Prostate gland (tissue), 2 donors: ENCODE data around the gene TMEM150C. TPM values are rescaled to one million over a fixed set of nuclear protein-coding genes. Genes with fewer than 3 reads are reported as not detected.

ENCODE experiments used
- DNase-seq: peaks from one replicate; pipeline ENCODE4 v3.0.0-alpha.2; 2019; ENCODE audit warnings: low spot score
- H3K27ac ChIP-seq, 2 donors: fragments of 200-600 bp; sonication (generic); 2 replicates each; pipeline ENCODE4 v1.5.1; 2017 to 2019
- H3K27me3 ChIP-seq: fragments of 200-600 bp; sonication (generic); replicated peaks from 2 replicates; pipeline ENCODE4 v1.5.1; 2019; ENCODE audit not compliant: insufficient read depth
- H3K36me3 ChIP-seq, 2 donors: fragments of 200-600 bp; sonication (generic); 1 replicate in 1 of 2; 2 replicates in 1 of 2; pipeline versions ENCODE4 v1.5.1 to v1.8.1; 2017 to 2019
- H3K4me1 ChIP-seq: fragments of 200-600 bp; sonication (generic); replicated peaks from 2 replicates; pipeline ENCODE4 v1.5.1; 2019
- H3K4me3 ChIP-seq, 2 donors: fragments of 200-600 bp; sonication (generic); 2 replicates each; pipeline ENCODE4 v1.5.1; 2017 to 2019
- H3K9me3 ChIP-seq: fragments of 200-600 bp; sonication (generic); 2 replicates; pipeline ENCODE4 v1.5.1; 2017
- CTCF ChIP-seq, 4 experiments: fragments of 200-600 bp in 2 of 4; fragments of 450-650 bp in 2 of 4; sonication (generic) in 2 of 4; IDR thresholded peaks; 1 replicate in 3 of 4; 2 replicates in 1 of 4; pipeline ENCODE4 v1.5.1; 2016 to 2019; ENCODE audit warnings: antibody characterized with exemption in 4 of 4, mild to moderate bottlenecking in 2 of 4, moderate library complexity in 2 of 4
- POLR2A ChIP-seq: fragments of 450-650 bp; IDR thresholded peaks from one replicate; pipeline ENCODE4 v1.6.1; 2016; ENCODE audit warnings: antibody characterized with exemption, mild to moderate bottlenecking
- POLR2AphosphoS5 ChIP-seq: sonication (generic); formaldehyde crosslinking; IDR thresholded peaks from one replicate; pipeline ENCODE4 v1.6.1; 2017; ENCODE audit warnings: antibody characterized with exemption
- WGBS: methylation state at CpG from one replicate; pipeline ENCODE4 v1.1.5; 2018; 5-methylcytosine and 5-hydroxymethylcytosine counted together
- intact Hi-C: fragments of 100-400 bp; cut with DNase I; formaldehyde crosslinking; loops from one replicate; pipeline ENCODE4 v1.14.2; 2022
- total RNA-seq, 2 donors: library from RNA; depleted of rRNA; stranded (reverse); fragments of >200 nt; gene quantifications; one replicate each; pipeline ENCODE4 v1.1.0, GENCODE V29; 2016

Gene TMEM150C
- total RNA-seq, 2 donors from 2014 or later = 24.9 to 30.0 TPM

DNA sequence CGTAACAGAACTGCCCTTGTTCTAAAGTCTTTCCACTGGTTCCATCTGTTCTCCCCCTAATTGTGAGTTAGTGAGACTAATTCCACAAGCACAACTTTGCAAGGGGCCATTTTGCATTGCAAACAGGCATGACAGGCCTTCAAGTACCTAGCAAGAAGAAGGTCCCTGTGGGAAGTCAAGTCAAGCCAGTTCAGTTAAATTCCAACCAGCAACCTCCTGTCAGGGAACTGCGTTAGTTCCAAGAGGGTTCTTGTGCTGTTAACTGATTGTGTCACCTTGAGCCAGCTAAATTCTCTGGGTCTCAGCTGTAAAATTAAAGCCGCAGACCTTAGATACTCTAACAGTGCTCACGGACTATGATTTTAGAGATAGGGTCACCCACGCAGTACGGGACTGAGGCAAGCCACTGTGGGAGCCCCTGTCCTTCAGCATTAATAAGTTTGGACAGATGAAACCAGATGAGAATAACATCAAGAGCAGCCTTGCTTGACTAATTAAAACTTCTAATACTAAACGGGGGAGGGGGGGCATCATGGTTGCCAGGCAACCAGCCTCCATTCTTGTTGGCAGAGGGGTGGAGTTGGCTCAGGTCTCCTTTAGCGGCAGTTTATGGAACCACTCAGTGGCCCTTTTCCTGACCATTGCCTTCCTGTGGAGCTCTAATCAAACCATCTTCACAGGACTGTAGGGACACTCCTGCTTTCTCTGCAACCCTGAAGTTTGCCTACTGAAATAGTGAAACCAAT lies 24.1 kb upstream of the TMEM150C start:
- TF ChIP-seq POLR2AphosphoS5 = no peak
- no peak for TF ChIP-seq POLR2A
- TF ChIP-seq CTCF (IDR thresholded peaks at IDR 0.05) = no peak
- no peaks in the 10 kb centered on the region for H3K27me3 ChIP-seq
- H3K4me1 ChIP-seq = no peaks in the 10 kb centered on the region
- WGBS = 59% methylated on average over 8 of the region's 8 CpGs
- no peak for DNase-seq
- no peaks in the 10 kb centered on the region for H3K9me3 ChIP-seq
- H3K27ac ChIP-seq = no peak overlapping the region
- intact Hi-C loops = no loop called here
- no peak overlapping the region for H3K4me3 ChIP-seq
- H3K36me3 ChIP-seq = no peaks in the 10 kb centered on the region

DNA sequence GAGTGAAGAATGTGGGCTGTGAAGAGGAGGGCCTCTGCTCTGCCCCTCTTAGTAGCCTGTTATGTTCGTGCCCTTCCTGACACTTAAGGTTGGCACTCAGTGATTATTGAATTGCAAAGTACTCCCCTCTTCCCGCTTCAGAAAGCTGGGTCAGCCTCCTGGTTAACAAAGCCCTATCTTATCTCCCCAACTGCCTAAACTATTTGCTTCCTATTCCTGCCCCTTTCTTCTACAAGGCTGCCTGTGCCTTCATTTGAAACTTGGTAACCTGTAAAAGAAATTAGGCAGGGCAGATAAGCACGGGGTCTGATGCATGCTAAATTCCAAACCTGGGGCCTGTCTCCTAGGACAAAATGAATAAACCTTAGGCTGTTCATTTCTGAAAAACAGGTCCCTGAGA lies 23.1 kb upstream of the TMEM150C start:
- TF ChIP-seq POLR2A (no peak), POLR2AphosphoS5 (no peak)
- Histone ChIP-seq H3K36me3 (no peaks in the 10 kb centered on the region), H3K9me3 (no peaks in the 10 kb centered on the region), H3K4me1 (no peaks in the 10 kb centered on the region), H3K27ac (no peak overlapping the region), H3K4me3 (no peak overlapping the region), H3K27me3 (no peaks in the 10 kb centered on the region)
- 77% methylated on average over 3 of the region's 3 CpGs for WGBS
- intact Hi-C loops = no loop called here
- no peak for DNase-seq

GRCh38 chr4:82583897-82584587 lies 22.3 kb upstream of the TMEM150C start:
- no peaks in the 10 kb centered on the region for H3K27me3 ChIP-seq
- no peaks in the 10 kb centered on the region for H3K4me1 ChIP-seq
- H3K4me3 ChIP-seq = no peak overlapping the region
- H3K9me3 ChIP-seq = no peaks in the 10 kb centered on the region
- H3K36me3 ChIP-seq = no peaks in the 10 kb centered on the region
- no peak for TF ChIP-seq POLR2A
- no peak for TF ChIP-seq CTCF (IDR thresholded peaks at IDR 0.05)
- TF ChIP-seq POLR2AphosphoS5 = no peak
- WGBS = 76% methylated on average over 5 of the region's 5 CpGs
- DNase-seq = no peak
- no peak overlapping the region for H3K27ac ChIP-seq
- intact Hi-C loops = no loop called here

- Histone ChIP-seq H3K36me3 (no peaks in the 10 kb centered on the region), H3K4me3 (no peak overlapping the region), H3K27me3 (no peaks in the 10 kb centered on the region), H3K9me3 (no peaks in the 10 kb centered on the region), H3K4me1 (no peaks in the 10 kb centered on the region), H3K27ac (no peak overlapping the region)
- DNase-seq = no peak
- intact Hi-C loops = no loop called here
- 87% methylated on average over 5 of the region's 5 CpGs for WGBS
- no peak for TF ChIP-seq POLR2A
- TF ChIP-seq CTCF (IDR thresholded peaks at IDR 0.05) = no peak
- no peak for TF ChIP-seq POLR2AphosphoS5
Observed at GRCh38 chr4:82579932-82580331, 18.1 kb upstream of the TMEM150C start.

DNA sequence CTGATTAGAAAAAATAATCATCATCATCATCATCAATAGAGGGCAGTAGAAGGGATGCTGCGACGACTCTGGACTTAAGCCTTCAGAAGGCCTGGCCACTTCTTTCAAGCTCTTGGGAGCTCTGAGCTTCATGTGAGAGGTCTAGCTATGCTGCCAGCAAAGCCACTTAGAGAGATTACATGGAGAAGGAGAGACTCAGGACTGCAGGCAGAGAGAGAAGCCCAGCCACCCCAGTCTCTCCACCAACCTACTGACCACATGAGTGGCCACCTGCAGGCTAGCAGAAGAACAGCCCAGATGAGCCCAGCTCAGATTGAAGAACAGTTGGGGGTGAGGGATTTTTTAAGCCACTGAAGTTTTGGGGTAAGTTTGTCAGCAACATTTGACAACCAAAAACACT lies 17.1 kb upstream of the TMEM150C start:
- no peak for TF ChIP-seq POLR2AphosphoS5
- no peak for TF ChIP-seq CTCF (IDR thresholded peaks at IDR 0.05)
- TF ChIP-seq POLR2A = no peak
- Histone ChIP-seq H3K36me3 (no peaks in the 10 kb centered on the region), H3K27ac (no peak overlapping the region), H3K9me3 (no peaks in the 10 kb centered on the region), H3K4me3 (no peak overlapping the region), H3K27me3 (no peaks in the 10 kb centered on the region), H3K4me1 (no peaks in the 10 kb centered on the region)
- intact Hi-C loops = no loop called here
- no peak for DNase-seq
- 100% methylated on average over 2 of the region's 2 CpGs for WGBS
